Hematopoietic multipotent progenitor cell treated with erythropoietin and hydrocortisone succinate and interleukin-3 and kit ligand, for 6 days (in vitro differentiated cells): ENCODE measurements around the gene CAMTA1.
A peak's percentile ranks its signal among the peaks of the same experiment; 100 is the strongest.

Experiments
- DNase-seq: peaks from one replicate; pipeline ENCODE4 v3.0.0-alpha.2; 2015

CAMTA1 gene

GRCh38 chr1:7221826-7222694, 436.8 kb downstream of the CAMTA1 start:
- no peak for DNase-seq

- no peak for DNase-seq
Observed at GRCh38 chr1:7222695-7223015, 437.4 kb downstream of the CAMTA1 start.

GRCh38 chr1:7223334-7224080, 438.3 kb downstream of the CAMTA1 start:
- DNase-seq = no peak

- no peak for DNase-seq
Observed at GRCh38 chr1:7224081-7224534, 438.9 kb downstream of the CAMTA1 start.

- DNase-seq = peak; percentile 9
Observed at GRCh38 chr1:7224644-7225043, 439.4 kb downstream of the CAMTA1 start.

- no peak for DNase-seq
Observed at GRCh38 chr1:7225711-7226505, 440.7 kb downstream of the CAMTA1 start.

GRCh38 chr1:7227654-7228053, 442.4 kb downstream of the CAMTA1 start:
- DNase-seq = no peak

- no peak for DNase-seq
Observed at GRCh38 chr1:7228252-7228961, 443.2 kb downstream of the CAMTA1 start.

GRCh38 chr1:7229186-7229585, 443.9 kb downstream of the CAMTA1 start:
- DNase-seq = no peak

GRCh38 chr1:7229696-7230631, 444.7 kb downstream of the CAMTA1 start:
- no peak for DNase-seq

- DNase-seq = no peak
Observed at GRCh38 chr1:7232441-7233236, 447.4 kb downstream of the CAMTA1 start.

- DNase-seq = no peak
Observed at GRCh38 chr1:7233237-7233540, 447.9 kb downstream of the CAMTA1 start.

GRCh38 chr1:7233646-7234470, 448.6 kb downstream of the CAMTA1 start:
- DNase-seq = no peak

GRCh38 chr1:7234471-7234755, 449.2 kb downstream of the CAMTA1 start:
- DNase-seq = no peak

- peak; percentile 61 for DNase-seq
Observed at GRCh38 chr1:7235871-7236517, 450.7 kb downstream of the CAMTA1 start.

GRCh38 chr1:7236844-7237515, 451.7 kb downstream of the CAMTA1 start:
- DNase-seq = no peak

GRCh38 chr1:7247158-7247557, 461.9 kb downstream of the CAMTA1 start:
- no peak for DNase-seq

GRCh38 chr1:7247791-7248548, 462.7 kb downstream of the CAMTA1 start:
- peak; percentile 5 for DNase-seq
